Parathyroid adenoma (tissue), 2 donors: ENCODE results near the gene IRF6.

Experiments
- H2AFZ ChIP-seq: fragments of 300-600 bp; sonication (generic); one replicate; pipeline ENCODE4 v1.7.0; 2017; ENCODE audit warnings: antibody characterized with exemption, mild to moderate bottlenecking
- H3K27ac ChIP-seq: fragments of 300-600 bp; sonication (generic); one replicate; pipeline ENCODE4 v1.7.0; 2017
- H3K27me3 ChIP-seq: fragments of 300-600 bp; sonication (generic); one replicate; pipeline ENCODE4 v1.7.0; 2017; ENCODE audit warnings: low read length; ENCODE audit not compliant: control insufficient read depth, insufficient read depth
- H3K36me3 ChIP-seq: fragments of 300-600 bp; sonication (generic); one replicate; pipeline ENCODE4 v1.7.0; 2017; ENCODE audit warnings: low read length; ENCODE audit not compliant: control insufficient read depth, insufficient read depth
- H3K4me1 ChIP-seq: fragments of 300-600 bp; sonication (generic); one replicate; pipeline ENCODE4 v1.7.0; 2017; ENCODE audit warnings: control low read depth
- H3K4me2 ChIP-seq: fragments of 300-600 bp; sonication (generic); one replicate; pipeline ENCODE4 v1.7.0; 2017; ENCODE audit warnings: low read length
- H3K4me3 ChIP-seq: fragments of 300-600 bp; sonication (generic); one replicate; pipeline ENCODE4 v1.7.0; 2017; ENCODE audit warnings: low read depth, low read length
- H3K79me2 ChIP-seq: fragments of 300-600 bp; sonication (generic); one replicate; pipeline ENCODE4 v1.7.0; 2017; ENCODE audit warnings: control low read depth
- H3K9ac ChIP-seq: fragments of 300-600 bp; sonication (generic); one replicate; pipeline ENCODE4 v1.7.0; 2017; ENCODE audit warnings: mild to moderate bottlenecking
- H3K9me3 ChIP-seq: fragments of 300-600 bp; sonication (generic); one replicate; pipeline ENCODE4 v1.7.0; 2017; ENCODE audit warnings: low read length; ENCODE audit not compliant: control insufficient read depth
- TF ChIP-seq, protein P1 (sequence below): fragments of 300-600 bp; sonication (generic); IDR thresholded peaks from one replicate; pipeline ENCODE4 v1.7.0; 2017; ENCODE audit warnings: antibody characterized with exemption, mild to moderate bottlenecking
- donor health status: primary hyperparathyroidism.

Gene IRF6

GRCh38 chr1:209778102-209778501 is 27.8 kb downstream of the IRF6 start:
- no peak overlapping the region for H3K4me3 ChIP-seq
- no peaks in the 10 kb centered on the region for H3K27me3 ChIP-seq
- no peaks in the 10 kb centered on the region for H3K4me1 ChIP-seq
- H3K36me3 ChIP-seq, result no peaks in the 10 kb centered on the region
- no peak overlapping the region for H3K4me2 ChIP-seq
- H3K79me2 ChIP-seq, result no peaks in the 10 kb centered on the region
- no peak overlapping the region for H3K9ac ChIP-seq
- no peak overlapping the region for H3K27ac ChIP-seq
- no peak overlapping the region for H2AFZ ChIP-seq
- TF ChIP-seq, protein P1, sequence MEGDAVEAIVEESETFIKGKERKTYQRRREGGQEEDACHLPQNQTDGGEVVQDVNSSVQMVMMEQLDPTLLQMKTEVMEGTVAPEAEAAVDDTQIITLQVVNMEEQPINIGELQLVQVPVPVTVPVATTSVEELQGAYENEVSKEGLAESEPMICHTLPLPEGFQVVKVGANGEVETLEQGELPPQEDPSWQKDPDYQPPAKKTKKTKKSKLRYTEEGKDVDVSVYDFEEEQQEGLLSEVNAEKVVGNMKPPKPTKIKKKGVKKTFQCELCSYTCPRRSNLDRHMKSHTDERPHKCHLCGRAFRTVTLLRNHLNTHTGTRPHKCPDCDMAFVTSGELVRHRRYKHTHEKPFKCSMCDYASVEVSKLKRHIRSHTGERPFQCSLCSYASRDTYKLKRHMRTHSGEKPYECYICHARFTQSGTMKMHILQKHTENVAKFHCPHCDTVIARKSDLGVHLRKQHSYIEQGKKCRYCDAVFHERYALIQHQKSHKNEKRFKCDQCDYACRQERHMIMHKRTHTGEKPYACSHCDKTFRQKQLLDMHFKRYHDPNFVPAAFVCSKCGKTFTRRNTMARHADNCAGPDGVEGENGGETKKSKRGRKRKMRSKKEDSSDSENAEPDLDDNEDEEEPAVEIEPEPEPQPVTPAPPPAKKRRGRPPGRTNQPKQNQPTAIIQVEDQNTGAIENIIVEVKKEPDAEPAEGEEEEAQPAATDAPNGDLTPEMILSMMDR, result no peak
- H3K9me3 ChIP-seq, result no peaks in the 10 kb centered on the region

DNA sequence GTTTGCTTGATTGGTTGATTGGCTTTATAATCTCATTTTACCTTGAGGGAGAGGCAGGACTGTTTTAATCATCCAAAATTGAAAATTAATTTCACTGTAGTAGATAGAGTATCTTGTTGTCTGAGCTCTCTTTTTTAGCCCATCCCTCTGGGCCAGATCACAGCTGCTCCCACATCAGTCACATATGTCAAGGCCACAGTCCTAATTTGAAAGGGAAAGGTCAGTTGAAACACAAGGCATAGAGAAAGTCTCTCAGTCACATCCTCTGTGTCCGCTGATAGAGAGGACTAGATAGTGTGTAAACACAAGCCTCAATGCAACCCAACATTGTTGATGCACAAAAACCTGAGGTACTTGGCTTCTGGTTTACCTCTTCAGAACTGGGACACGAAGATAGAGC is 28.4 kb downstream of the IRF6 start:
- Histone ChIP-seq H3K4me3 (no peak overlapping the region), H3K9me3 (no peaks in the 10 kb centered on the region), H3K9ac (no peak overlapping the region), H3K79me2 (no peaks in the 10 kb centered on the region), H3K27ac (no peak overlapping the region), H2AFZ (no peak overlapping the region), H3K36me3 (no peaks in the 10 kb centered on the region), H3K4me2 (no peak overlapping the region), H3K4me1 (no peaks in the 10 kb centered on the region), H3K27me3 (no peaks in the 10 kb centered on the region)
- TF ChIP-seq, protein P1, result no peak

DNA sequence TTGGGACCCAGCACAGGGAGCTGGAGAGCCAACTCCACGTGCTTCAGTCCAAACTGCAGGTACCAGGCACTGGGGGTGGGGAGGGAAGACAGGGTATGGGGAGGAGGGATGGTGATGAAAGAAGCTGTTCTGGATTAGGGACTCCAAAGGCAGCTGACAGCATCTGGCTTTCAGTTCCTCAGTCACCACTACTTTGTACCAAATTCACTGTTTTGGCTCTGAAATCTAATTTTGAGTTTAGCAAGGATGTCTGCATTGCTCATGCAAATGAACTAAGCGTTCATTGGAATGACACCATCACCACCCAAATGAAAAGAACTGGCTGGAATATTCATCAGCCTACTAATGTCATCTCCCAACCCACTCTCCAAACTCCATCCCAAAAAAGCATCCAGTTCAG is 30.3 kb downstream of the IRF6 start:
- H3K27ac ChIP-seq, result no peak overlapping the region
- no peak overlapping the region for H3K4me3 ChIP-seq
- no peaks in the 10 kb centered on the region for H3K9me3 ChIP-seq
- no peaks in the 10 kb centered on the region for H3K36me3 ChIP-seq
- no peaks in the 10 kb centered on the region for H3K79me2 ChIP-seq
- H3K27me3 ChIP-seq, result no peaks in the 10 kb centered on the region
- no peak overlapping the region for H2AFZ ChIP-seq
- H3K4me2 ChIP-seq, result no peak overlapping the region
- H3K4me1 ChIP-seq, result no peaks in the 10 kb centered on the region
- H3K9ac ChIP-seq, result no peak overlapping the region
- TF ChIP-seq, protein P1, result no peak

DNA sequence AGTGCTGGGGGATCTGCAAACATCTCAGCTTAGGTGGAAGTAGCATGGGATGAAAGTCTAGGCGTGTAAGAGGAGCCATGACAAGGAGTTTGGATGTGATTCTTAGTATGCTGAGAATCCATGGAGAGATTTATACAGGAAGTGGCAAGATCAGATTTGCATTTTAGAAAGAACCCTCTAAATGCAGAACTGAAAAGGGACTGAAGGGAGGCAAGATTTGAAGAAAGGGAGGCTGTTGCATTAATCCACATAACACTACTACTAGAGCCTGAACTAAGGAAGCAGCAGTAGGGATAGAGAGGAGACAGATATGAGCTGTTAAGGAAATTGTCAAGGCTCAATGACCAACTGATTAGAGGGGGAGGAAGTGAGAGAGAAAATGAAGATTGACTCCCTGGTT is 31.4 kb downstream of the IRF6 start:
- TF ChIP-seq, protein P1, result no peak
- Histone ChIP-seq H3K27me3 (no peaks in the 10 kb centered on the region), H3K36me3 (no peaks in the 10 kb centered on the region), H3K9ac (no peak overlapping the region), H3K4me3 (no peak overlapping the region), H3K27ac (no peak overlapping the region), H2AFZ (no peak overlapping the region), H3K9me3 (no peaks in the 10 kb centered on the region), H3K79me2 (no peaks in the 10 kb centered on the region), H3K4me2 (no peak overlapping the region), H3K4me1 (no peaks in the 10 kb centered on the region)

- no peaks in the 10 kb centered on the region for H3K4me1 ChIP-seq
Measured at GRCh38 chr1:209772126-209772525, 33.8 kb downstream of the IRF6 start.

More at GRCh38 chr1:209772126-209772525, 33.8 kb downstream of the IRF6 start:
- Histone ChIP-seq H3K36me3 (no peaks in the 10 kb centered on the region), H3K79me2 (no peaks in the 10 kb centered on the region), H3K27ac (no peak overlapping the region), H3K27me3 (no peaks in the 10 kb centered on the region), H2AFZ (no peak overlapping the region), H3K9ac (no peak overlapping the region), H3K4me2 (no peak overlapping the region), H3K4me3 (no peak overlapping the region), H3K9me3 (no peaks in the 10 kb centered on the region)
- TF ChIP-seq, protein P1, result no peak
